NCI-H345 (cell line): ENCODE results near the gene ABI1.

Experiments
- DNase-seq: peaks from one replicate; lab custom pipeline; 2025; lab: John Stamatoyannopoulos, UW

ABI1 gene

DNA sequence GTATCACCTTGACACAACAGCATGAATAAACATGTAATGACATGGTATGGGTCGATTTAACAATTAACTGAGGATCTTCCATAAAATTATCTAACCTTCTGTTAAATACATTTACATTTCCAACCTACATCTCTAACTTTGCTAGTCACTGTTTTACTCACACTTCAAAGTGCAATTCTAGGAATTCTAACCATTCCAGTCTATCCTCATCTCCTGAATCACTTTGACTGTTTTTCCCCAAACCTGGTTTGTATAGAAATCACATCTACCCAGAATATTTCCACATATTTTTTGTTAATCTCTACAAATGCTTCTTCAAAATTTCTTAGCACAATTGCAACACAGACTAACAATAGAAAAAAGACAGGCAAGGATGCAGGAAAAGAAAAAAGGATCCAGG is 6.2 kb downstream of the ABI1 start:
- no peak for DNase-seq

DNA sequence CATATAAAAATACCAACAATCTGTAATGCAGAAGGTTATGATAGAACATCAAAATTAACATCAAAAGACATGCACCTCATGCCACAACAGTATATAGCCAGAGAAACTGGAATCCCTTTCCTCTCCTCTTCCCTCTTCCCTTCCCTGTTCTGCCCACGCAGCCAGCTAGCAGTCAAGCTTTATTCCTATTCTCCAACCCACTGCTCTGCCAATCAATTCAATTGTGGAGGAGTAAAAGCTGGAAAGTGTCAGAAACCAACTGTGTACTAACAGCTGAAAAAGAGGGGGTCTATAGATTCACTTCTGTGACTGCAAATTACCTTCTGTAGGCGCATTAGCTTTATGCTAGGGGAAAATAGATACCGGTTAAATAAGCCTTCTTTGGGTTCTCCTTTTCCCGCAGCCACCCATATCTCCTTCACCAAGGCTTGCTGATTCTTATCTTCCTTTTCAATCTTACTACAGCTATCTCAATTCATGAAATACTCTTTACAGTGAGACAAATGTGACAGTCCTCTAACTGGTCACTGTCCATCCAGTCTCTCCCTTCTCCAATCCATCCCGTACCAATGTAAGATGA is 16.3 kb downstream of the ABI1 start:
- no peak for DNase-seq

DNA sequence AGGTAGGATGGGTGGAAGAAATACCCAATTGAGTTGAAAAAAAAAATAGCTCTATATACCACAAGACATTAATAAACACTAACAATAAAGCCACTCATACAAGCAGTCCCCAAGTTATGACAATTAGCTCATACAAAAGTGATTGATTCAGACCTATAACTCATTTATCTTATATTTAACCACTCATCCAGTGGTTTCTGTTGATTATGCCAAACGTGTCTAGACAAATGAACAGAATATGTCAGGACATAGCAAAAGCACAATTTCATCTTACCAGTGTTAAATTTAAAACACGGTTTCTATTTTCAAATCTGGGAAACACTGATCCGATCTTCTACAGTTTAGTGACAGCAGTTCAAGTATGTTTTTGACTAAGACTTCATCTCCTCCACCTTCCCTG is 17.0 kb downstream of the ABI1 start:
- no peak for DNase-seq

DNA sequence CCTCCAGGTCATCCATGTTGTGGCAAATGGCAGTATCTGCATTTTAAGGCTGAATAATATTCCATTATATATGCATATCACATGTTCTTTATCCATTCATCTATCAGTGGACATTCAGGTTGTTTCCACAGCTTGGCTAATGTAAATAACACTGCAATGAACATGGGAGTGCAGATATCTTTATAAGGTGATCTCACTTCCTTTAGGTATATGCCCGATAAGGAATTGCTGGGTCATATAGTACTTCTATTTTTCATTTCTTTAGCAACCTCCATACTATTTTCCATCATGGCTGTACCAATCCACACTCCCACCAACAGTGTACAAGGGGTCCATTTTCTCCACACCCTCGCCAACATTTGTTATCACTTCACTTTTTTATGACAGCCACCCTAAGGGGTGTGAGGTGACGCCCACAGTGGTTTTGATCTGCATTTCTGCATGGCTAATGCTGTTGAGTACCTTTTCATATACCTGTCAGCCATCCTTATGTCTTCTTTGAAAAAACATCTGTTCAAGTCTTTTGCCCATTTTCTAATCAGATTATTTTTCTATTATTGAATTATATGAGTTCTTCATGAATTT is 18.9 kb downstream of the ABI1 start:
- DNase-seq, result no peak

DNA sequence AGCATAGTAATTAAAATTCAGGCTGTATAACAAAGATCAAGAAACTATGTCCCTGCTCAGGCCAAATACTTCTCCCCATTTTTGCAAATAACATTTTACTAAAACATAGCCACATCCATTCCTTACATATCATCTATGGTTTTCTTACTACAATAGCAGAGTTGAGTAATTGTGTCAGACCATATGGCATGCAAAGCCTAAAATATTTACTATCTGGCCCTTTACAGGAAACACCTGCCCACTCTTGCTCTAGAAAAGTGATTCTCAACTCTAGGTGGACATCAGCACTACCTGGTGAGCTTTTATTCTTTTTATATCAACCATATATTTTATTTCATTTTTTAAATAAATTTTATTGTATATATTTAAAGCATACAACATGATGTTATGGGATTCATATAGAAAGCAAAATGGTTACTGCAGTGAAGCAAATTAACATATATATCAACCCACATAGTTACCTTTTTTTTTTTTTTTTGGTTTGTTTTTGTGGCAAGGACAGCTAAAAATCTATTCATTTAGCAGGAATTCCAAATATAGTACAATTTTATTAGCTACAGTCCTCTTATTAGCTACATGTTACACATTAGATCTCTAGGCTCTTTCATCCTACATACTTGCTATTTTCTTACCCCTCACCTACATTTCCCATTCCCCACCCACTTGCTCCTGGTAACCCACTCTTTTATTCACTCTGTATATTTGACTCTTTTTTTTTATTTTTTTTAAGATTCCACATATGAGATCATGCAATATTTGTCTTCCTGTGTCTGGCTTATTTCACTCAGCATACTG is 19.6 kb downstream of the ABI1 start:
- DNase-seq, result no peak

DNA sequence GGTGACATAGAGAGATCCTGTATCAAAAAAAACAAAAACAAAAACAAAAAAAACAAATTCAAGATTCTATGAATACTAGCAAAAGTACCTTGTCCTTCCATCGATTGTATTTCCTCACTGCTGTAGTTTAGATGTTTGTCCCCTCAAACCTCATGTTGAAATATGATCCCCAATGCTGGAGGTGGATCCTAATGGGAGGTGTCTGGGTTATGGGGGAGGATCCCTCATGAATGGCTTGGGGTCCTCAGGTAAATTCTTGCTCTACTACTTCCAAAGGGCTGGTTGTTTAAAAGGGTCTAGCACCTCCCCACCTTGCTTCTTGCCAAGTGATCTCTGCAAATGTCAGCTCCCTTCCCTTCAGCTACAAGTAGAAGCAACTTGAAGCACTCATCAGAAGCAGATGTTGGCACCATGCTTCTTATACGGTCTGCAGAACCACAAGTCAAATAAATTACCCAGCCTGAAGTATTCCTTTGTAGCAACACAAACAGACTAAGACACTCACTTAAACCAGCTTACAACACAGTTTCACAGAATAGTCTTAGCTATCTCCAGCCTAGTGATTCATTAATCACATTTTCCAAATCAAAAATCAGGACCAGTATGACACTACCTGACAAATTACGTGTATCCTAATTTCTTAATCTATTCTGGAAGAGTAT is 20.7 kb downstream of the ABI1 start:
- no peak for DNase-seq

DNA sequence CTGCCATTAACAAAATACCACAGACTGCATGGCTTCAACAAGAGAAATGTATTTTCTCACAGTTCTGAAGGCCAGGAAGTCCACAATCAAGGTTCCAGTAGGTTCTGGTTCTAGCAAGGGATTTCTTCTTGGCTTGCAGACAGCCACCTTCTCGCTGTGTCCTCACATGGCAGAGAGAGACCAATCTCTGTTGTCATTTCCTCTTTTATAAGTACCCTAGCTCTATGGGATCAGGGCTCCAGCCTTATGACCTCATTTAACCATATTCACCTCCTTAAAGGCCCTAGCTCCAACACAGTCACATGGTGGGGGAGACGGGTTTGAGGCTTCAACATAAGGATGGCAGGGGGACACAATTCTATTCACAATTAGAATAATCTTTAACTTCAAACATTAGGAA is 23.6 kb downstream of the ABI1 start:
- no peak for DNase-seq

DNA sequence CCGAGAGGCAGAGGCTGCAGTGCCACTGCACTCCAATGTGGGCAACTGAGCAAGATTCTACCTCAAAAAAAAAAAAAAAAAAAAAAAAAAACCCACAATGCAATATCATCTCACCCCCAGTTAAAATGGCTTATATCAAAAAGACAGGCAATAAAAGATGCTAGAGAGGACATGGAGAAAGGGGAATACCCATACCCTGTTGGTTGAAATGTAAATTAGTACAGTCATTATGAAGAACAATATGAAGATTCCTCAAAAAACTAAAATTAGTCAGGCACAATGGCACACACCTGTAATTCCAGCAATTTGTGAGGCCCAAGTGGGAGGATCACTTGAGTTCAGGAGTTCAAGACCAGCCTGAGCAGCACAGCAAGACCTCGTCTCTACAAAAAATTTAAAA is 25.7 kb downstream of the ABI1 start:
- no peak for DNase-seq

DNA sequence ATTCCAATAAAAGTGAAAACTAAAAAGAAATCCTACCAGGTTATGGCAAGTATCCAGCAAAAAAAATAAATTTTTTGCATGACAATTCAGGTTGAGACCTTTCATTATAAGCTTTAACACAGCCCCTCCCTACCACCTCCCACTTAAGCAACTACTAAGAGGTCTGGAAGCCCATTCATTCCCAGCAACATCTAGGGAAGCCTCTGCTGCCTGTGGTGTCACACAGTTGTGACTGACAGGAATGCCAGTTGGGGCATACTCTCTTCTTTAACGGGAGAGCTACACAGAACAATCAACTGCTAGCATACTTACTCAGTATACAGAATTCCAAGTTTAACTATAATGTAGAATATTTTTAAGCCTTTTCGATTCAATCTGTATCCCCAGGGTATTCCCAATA is 27.8 kb downstream of the ABI1 start:
- no peak for DNase-seq

DNA sequence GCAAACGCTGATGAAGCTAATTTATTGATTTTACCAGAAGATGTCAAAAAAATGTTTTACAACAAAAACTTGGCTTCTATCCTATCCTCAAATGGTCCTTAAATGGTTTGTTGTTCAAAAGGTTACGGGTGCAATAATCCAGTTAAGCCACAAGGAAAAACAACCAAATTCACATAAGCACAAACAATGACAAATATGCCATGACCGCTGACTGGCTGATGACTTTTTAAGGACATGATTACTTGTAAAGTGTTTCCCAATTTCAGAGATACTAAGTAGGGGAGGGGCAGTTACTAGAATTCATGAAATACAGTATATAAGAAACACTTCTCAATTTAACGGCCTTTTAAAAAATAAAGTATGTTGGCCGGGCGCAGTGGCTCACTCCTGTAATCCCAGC is 28.8 kb downstream of the ABI1 start:
- no peak for DNase-seq

DNA sequence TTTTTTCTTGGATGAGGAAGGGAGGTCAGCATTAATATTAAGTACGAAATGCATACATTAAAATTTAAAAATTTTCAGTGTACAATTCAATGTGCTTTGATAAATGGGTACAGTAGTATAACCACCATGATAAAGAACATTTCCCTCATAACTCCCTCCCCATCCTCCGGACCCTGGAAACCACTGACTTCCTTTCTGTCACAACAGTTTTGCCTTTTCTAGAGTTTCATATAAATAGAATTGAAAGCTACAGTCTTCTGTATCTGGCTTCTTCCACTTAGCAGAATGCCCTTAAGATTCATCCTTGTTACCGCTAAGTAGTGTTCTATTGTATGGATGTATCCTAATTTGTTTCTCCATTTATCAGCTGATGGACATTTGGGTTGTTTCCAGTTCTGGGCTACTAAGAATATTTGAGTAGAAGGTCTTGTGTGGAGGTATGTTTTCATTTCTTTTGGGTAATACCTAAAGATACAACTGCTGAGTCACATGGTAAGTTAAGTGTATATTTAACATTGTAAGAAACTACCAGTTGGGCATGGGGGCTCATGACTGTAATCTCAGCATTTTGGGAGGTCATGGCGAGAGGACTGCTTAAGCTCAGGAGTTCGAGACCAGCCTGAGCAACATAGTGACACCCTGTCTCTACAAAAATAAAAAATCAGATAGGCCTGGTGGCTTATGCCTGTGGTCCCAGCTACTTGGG is 30.8 kb downstream of the ABI1 start:
- no peak for DNase-seq

DNA sequence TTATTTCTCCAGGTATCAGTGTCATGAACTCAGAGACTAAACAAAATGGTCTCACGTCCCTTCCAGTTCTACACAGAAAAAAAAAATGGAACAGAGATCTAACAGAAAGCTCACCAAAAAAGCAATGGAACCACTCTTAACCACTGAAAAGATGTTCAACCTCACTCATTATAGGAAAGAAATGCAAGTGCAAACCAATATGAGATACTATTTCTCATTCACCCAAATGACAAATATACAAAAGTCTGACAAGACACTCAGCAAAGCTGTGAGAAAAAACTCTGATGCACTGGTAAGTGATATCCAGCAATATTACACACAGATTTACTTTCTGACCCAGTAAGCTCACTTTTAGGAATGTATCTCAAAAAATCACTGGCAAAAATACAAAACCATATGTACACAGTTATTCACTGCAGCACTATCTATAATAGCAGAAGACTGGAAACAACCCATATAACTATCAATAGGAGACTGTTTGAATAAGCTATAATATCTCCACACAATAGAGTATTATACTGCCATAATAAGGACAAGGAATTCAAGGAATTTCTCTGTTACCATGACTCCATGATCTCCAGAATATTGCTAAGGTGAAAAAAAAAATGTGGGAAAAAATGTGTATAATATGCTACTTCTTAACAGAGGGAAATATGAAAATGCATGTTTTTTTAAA is 36.6 kb downstream of the ABI1 start:
- no peak for DNase-seq

DNA sequence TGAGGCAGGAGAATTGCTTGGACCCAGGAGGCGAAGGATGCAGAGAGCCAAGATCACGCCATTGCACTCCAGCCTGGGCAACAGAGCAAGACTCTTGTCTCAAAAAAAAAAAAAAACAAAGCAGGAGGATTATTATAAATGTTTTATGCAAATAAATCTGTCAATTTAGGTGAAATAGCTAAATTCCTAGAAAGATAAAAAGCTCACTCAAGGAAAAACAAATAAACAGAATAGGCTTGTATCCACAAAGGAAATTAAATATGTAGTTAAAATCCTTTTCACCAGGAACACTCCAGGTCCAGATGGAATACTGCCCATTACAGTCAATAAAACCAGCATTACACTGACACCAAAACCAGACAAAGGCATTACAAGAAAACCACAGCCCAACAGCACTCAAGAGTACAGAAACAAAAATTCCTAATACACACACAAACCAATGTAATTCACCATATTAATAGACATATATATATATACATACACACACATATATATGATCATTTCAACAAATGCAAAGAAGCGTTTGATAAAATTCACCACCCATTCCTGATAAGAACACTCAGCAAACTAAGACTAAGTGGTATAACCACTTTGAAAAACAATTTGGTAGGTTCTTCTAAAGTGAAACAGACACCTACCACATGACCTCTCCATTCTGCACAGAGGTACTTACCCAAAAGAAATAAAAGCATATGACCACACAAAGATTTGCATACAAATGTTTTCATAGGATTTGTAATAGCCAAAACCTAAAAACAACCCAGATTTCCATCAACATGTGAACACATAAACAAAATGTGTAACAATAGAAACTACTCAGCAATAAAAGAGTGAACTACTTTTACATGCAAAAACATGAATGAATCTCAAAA is 38.8 kb downstream of the ABI1 start:
- DNase-seq, result no peak

DNA sequence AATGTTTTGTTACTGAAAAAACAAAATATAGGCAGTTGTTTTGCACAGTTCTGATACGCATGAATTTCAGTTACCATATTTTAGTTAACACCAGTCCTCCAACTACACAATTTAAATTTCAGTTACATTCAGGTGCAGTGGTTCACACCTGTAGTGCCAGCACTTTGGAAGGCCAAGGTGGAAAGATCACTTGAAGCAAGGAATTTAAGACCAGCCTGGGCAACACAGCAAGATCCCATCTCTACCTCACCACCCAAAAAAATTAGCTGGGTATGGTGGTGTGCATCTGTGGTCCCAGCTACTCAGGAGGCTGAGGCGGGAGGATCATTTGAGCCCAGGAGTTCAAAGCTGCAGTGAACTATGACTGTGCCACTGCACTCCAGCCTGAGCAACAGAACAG is 45.3 kb downstream of the ABI1 start:
- no peak for DNase-seq

DNA sequence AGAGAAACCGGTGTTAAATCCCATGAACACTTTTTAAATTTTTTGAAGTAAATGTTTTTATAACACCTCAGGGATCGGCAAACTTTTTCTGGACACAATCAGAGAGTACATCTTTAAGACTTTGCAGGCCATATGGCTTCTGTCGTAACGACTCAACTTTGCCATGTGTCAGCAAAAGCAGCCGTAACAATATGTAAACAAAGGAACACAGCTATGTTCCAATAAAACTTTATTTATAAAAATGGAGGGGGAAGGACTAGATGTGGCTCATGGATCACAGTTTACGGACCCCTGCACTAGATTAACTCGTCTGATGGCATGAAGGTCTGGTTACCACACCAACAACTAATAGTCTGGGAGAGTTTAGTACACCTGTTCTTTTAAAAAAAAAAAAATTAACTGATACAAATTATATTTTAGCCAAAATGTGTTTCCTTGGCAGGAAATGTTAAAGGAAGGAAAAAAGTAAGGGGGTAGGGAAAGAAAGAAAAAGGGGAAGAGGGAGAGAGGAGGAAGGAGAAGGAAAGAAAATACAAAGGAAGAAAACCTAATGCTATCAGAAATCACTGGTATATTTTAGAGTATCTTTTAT is 50.2 kb downstream of the ABI1 start:
- no peak for DNase-seq

DNA sequence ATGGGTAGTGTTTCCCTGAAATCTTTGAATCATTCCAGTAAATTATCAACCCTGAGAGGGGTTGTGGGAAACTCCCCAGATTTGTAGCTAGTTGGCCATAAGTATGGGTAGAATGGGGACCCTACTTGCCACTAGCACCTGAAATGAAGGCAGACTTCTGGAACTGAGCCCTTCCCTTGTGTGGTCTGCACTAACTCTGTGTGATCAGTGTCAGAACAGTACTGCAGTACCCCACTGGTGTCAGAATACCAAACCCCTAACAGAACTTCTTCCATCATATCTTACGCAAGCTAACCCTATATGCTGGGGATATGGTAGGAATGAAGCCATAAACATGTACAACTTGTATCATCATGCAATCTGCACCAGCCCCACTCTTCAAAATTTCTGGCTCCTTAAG is 50.8 kb downstream of the ABI1 start:
- no peak for DNase-seq

DNA sequence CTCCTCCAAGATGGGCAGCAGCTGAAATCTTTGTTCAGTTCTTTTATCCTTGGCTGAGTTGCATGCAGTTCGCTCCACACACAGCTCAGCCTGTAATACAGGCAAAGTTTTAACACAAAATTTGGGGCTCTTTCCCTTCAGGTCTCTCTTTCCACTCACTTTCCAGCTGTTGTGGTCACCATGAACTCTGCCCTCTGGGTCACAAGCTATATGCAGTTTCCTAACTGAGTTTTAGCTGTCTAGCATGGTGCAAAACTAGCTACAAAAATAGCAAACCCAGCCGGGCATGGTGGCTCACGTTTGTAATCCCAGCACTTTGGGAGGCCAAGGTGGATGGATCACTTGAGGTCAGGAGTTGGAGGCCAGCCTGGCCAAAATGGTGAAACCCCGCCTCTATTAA is 53.2 kb downstream of the ABI1 start:
- DNase-seq, result no peak

DNA sequence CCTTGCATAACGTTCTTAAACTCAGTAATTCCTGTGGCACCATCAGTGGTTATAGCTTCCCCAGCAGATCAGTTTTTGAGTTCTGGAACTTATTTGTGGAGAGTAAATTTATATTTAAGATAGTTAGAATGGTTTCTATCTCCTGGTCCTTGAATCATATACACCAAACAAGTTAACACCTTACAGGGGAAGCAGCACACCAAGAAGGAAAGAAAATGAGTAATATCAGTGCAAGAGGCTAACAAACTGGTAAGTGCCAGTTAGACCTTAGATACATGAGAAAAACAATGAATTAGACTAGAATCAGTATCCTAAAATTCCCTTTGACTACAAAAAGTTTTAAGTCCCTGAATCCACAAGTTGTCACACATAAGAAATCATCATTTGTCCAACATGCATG is 54.2 kb downstream of the ABI1 start:
- DNase-seq, result no peak

DNA sequence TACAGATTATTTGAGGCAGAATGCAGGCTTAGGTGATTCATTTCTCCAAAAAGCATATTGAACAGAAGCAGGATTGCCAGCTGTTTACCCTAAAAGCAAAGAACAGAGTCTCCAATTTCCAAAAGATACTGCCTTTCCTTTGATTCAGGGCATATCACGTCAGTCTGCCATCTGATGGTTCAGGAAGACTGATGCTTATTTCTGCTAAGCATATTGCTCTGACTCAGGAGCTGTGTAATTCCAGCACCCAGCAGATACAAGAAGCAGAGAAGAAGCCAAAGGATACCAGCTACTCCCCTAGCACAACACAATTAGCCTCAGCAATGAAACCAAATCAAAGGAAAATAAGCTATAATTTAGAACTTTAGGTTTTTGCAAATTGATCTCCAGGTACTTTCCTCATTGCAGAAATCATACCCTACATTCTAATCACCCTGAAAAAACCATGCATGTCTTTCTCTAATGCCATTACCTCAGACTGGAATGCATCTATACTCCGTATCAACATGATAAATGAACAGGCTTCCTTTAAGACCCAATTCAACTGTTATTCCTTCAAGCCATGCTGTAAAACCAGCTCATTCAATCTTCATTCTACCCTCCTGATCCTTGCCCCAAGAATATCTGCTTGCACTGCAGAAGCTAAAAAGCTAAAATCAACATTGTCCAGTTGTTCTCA is 55.1 kb downstream of the ABI1 start:
- no peak for DNase-seq
